GM19395 (cell line): Measurements from ENCODE around the gene TRAK1.
"Not testable (repeated sequence)": the region's sequence is repeated elsewhere in the genome, so short reads cannot be mapped to it uniquely, and the experiment has no call there.

ENCODE experiments used
- ATAC-seq: cut with Tn5 transposase; IDR thresholded peaks from one replicate; pipeline ENCODE4 v1.9.1; 2021; ENCODE audit warnings: mild to moderate bottlenecking, moderate library complexity; ENCODE audit not compliant: unreplicated experiment

Gene TRAK1

GRCh38 chr3:42096796-42097565, 5.8 kb downstream of the TRAK1 start:
- no peak for ATAC-seq

- no peak for ATAC-seq
These were observed 6.4 kb downstream of the TRAK1 start for GRCh38 chr3:42097566-42097946.

GRCh38 chr3:42098171-42098570, 7.0 kb downstream of the TRAK1 start:
- ATAC-seq: no peak

GRCh38 chr3:42099020-42099765, 8.0 kb downstream of the TRAK1 start:
- ATAC-seq: no peak

GRCh38 chr3:42101048-42101447, 9.9 kb downstream of the TRAK1 start:
- ATAC-seq: no peak

GRCh38 chr3:42101481-42101880, 10.3 kb downstream of the TRAK1 start:
- ATAC-seq: no peak

GRCh38 chr3:42102571-42102970, 11.4 kb downstream of the TRAK1 start:
- ATAC-seq: no peak

- ATAC-seq: not testable (repeated sequence)
These were observed 12.9 kb downstream of the TRAK1 start for GRCh38 chr3:42103921-42104665.

- not testable (repeated sequence) for ATAC-seq
These were observed 14.8 kb downstream of the TRAK1 start for GRCh38 chr3:42105994-42106393.

- no peak for ATAC-seq
These were observed 15.5 kb downstream of the TRAK1 start for GRCh38 chr3:42106646-42107045.

- no peak for ATAC-seq
These were observed 19.5 kb downstream of the TRAK1 start for GRCh38 chr3:42110631-42111030.

GRCh38 chr3:42114130-42114725, 23.1 kb downstream of the TRAK1 start:
- ATAC-seq: no peak

GRCh38 chr3:42115215-42115614, 24.1 kb downstream of the TRAK1 start:
- no peak for ATAC-seq

GRCh38 chr3:42115946-42116345, 24.8 kb downstream of the TRAK1 start:
- no peak for ATAC-seq

- no peak for ATAC-seq
These were observed 25.3 kb downstream of the TRAK1 start for GRCh38 chr3:42116466-42116865.

GRCh38 chr3:42117175-42118008, 26.2 kb downstream of the TRAK1 start:
- ATAC-seq: no peak

- ATAC-seq: peak; percentile 68
These were observed 27.7 kb downstream of the TRAK1 start for GRCh38 chr3:42118762-42119361.

- no peak for ATAC-seq
These were observed 28.6 kb downstream of the TRAK1 start for GRCh38 chr3:42119561-42120355.

GRCh38 chr3:42120866-42121265, 29.7 kb downstream of the TRAK1 start:
- no peak for ATAC-seq
